HCT116 (cell line): ENCODE data around the gene CIRBP. TPM values are rescaled to one million over a fixed set of nuclear protein-coding genes. Genes with fewer than 3 reads are reported as not detected.

Source experiments
- ATAC-seq: fragments of 200-7000 bp; cut with Tn5 transposase; 2 replicates; pipeline ENCODE4 v1.9.1; 2020; ENCODE audit warnings: mild to moderate bottlenecking, moderate library complexity
- BruUV-seq: library from RNA; stranded (reverse); fragments of 400-500 nt; replicated peaks from 2 replicates; lab custom pipeline; 2021; lab: Mats Ljungman, UMichigan
- CTCF ChIA-PET: fragments of 300-600 bp; sonication (Branson Sonifier 250); formaldehyde crosslinking; loops from one replicate; lab custom pipeline; 2021; ENCODE audit warnings: antibody characterized with exemption; lab: Charles Lee
- POLR2A ChIA-PET: fragments of 300-600, 350-600 bp; sonication (Branson Sonifier 250); formaldehyde crosslinking; loops from one replicate; lab custom pipeline; 2021; ENCODE audit warnings: antibody characterized with exemption; lab: Charles Lee
- RAD21 ChIA-PET, 2 experiments: fragments of 300-600 bp; sonication (Branson Sonifier 250); formaldehyde crosslinking; loops; one replicate each; lab custom pipeline; 2023; ENCODE audit warnings: low total read pairs in 2 of 2; ENCODE audit not compliant: uncharacterized antibody in 2 of 2, unreplicated experiment in 2 of 2, low non-redundant PET in 1 of 2; lab: Charles Lee
- DNase-seq: peaks from one replicate; pipeline ENCODE4 v3.0.0-alpha.2; 2010; ENCODE audit warnings: low read depth, low spot score
- H2AFZ ChIP-seq: fragments of 200-600 bp; shearing (Covaris generic), sonication (generic); 2 replicates; pipeline ENCODE4 v1.6.1; 2017; ENCODE audit warnings: low read depth, mixed run types, mixed read lengths, antibody characterized with exemption, low read length; ENCODE audit not compliant: poor library complexity, severe bottlenecking
- H3K27ac ChIP-seq: 2 replicates; pipeline ENCODE4 v1.5.1; 2012; ENCODE audit warnings: low read depth, low read length
- H3K27me3 ChIP-seq: fragments of 200-600 bp; sonication (generic); 2 replicates; pipeline ENCODE4 v1.6.1; 2016; ENCODE audit warnings: mixed run types, low read length, mixed read lengths; ENCODE audit not compliant: insufficient read depth
- H3K36me3 ChIP-seq, 2 experiments: fragments of 200-500 bp in 1 of 2; fragments of 200-600 bp in 1 of 2; sonication (Bioruptor generic) in 1 of 2; sonication (generic) in 1 of 2; 2 replicates each; pipeline versions ENCODE4 v1.5.1 to v1.6.1; 2014 to 2016; ENCODE audit warnings: low read length in 2 of 2, inconsistent platforms in 1 of 2, mixed read lengths in 1 of 2, mixed run types in 1 of 2; ENCODE audit not compliant: insufficient read depth in 2 of 2, control insufficient read depth in 1 of 2
- H3K4me1 ChIP-seq, 2 experiments: fragments of 200-600 bp in 1 of 2; sonication (generic) in 1 of 2; 2 replicates each; pipeline versions ENCODE4 v1.5.1 to v1.6.1; 2012 to 2017; ENCODE audit warnings: low read length in 2 of 2, inconsistent platforms in 1 of 2, mild to moderate bottlenecking in 1 of 2, mixed read lengths in 1 of 2, mixed run types in 1 of 2, moderate library complexity in 1 of 2; ENCODE audit not compliant: insufficient read depth in 2 of 2, control insufficient read depth in 1 of 2
- H3K4me2 ChIP-seq: fragments of 200-600 bp; sonication (generic); 2 replicates; pipeline ENCODE4 v1.6.1; 2017; ENCODE audit warnings: mixed run types, low read length, mixed read lengths
- H3K4me3 ChIP-seq, 2 experiments: fragments of 200-600 bp in 1 of 2; sonication (generic) in 1 of 2; replicated peaks in 1 of 2; 2 replicates each; pipeline ENCODE4 v1.5.1; 2011 to 2016; ENCODE audit warnings: low read length in 2 of 2, control low read depth in 1 of 2, low read depth in 1 of 2, mild to moderate bottlenecking in 1 of 2, mixed read lengths in 1 of 2, mixed run types in 1 of 2
- H3K79me2 ChIP-seq: fragments of 200-600 bp; sonication (generic); 2 replicates; pipeline ENCODE4 v1.6.1; 2017; ENCODE audit warnings: mild to moderate bottlenecking, mixed run types, low read length, moderate library complexity, mixed read lengths; ENCODE audit not compliant: insufficient read depth
- H3K9ac ChIP-seq: fragments of 200-600 bp; sonication (generic); 2 replicates; pipeline ENCODE4 v1.6.1; 2016; ENCODE audit warnings: low read length, mixed read lengths
- H3K9me2 ChIP-seq: fragments of 200-600 bp; sonication (generic), shearing (Covaris generic); 2 replicates; pipeline ENCODE4 v1.6.1; 2017; ENCODE audit warnings: mixed run types, mild to moderate bottlenecking, moderate library complexity; ENCODE audit not compliant: insufficient read depth
- H3K9me3 ChIP-seq, 2 experiments: fragments of 200-500 bp in 1 of 2; fragments of 200-600 bp in 1 of 2; sonication (Bioruptor generic) in 1 of 2; sonication (generic) in 1 of 2; 2 replicates each; pipeline ENCODE4 v1.6.1; 2014 to 2017; ENCODE audit warnings: low read length in 2 of 2, mixed read lengths in 2 of 2, inconsistent platforms in 1 of 2, low read depth in 1 of 2, mild to moderate bottlenecking in 1 of 2, mixed run types in 1 of 2, moderate library complexity in 1 of 2; ENCODE audit not compliant: control insufficient read depth in 1 of 2, insufficient read depth in 1 of 2
- H4K20me1 ChIP-seq: fragments of 200-600 bp; sonication (generic), shearing (Covaris generic); 2 replicates; pipeline ENCODE4 v1.6.1; 2017; ENCODE audit warnings: mixed run types, mild to moderate bottlenecking, moderate library complexity; ENCODE audit not compliant: insufficient read depth
- CBX3 ChIP-seq: IDR thresholded peaks from 2 replicates; pipeline ENCODE4 v1.6.1; 2012; ENCODE audit warnings: low read depth
- CEBPB ChIP-seq: IDR thresholded peaks from 2 replicates; pipeline ENCODE4 v1.6.1; 2012; ENCODE audit warnings: low read depth
- EZH2 ChIP-seq: fragments of 200-600 bp; sonication (generic); IDR thresholded peaks from 2 replicates; pipeline ENCODE4 v1.6.1; 2017; ENCODE audit warnings: antibody characterized with exemption, mixed run types
- EZH2phosphoT487 ChIP-seq: fragments of 200-600 bp; IDR thresholded peaks from 2 replicates; pipeline ENCODE4 v1.6.1; 2018; ENCODE audit warnings: antibody characterized with exemption, borderline replicate concordance
- POLR2A ChIP-seq: IDR thresholded peaks from 2 replicates; pipeline ENCODE4 v1.7.0; 2011; ENCODE audit warnings: borderline replicate concordance; ENCODE audit not compliant: insufficient read depth, insufficient read length; ENCODE audit errors: extremely low read depth
- RAD21 ChIP-seq: IDR thresholded peaks from 2 replicates; pipeline ENCODE4 v1.6.1; 2012; ENCODE audit warnings: low read depth, mild to moderate bottlenecking
- SIN3A ChIP-seq: IDR thresholded peaks from 2 replicates; pipeline ENCODE4 v1.6.1; 2012; ENCODE audit warnings: low read depth
- SP1 ChIP-seq: IDR thresholded peaks from 2 replicates; pipeline ENCODE4 v1.6.1; 2012; ENCODE audit warnings: low read depth
- ZBTB33 ChIP-seq: IDR thresholded peaks from 2 replicates; pipeline ENCODE4 v1.6.1; 2011; ENCODE audit warnings: mild to moderate bottlenecking, low read length, moderate library complexity; ENCODE audit not compliant: insufficient replicate concordance; ENCODE audit errors: extremely low read depth
- ZFX ChIP-seq: fragments of 450-650 bp; IDR thresholded peaks from 2 replicates; pipeline ENCODE4 v1.6.1; 2017
- ZNF274 ChIP-seq: fragments of 200-500 bp; sonication (Bioruptor generic); IDR thresholded peaks from 2 replicates; pipeline ENCODE4 v1.6.1; 2014; ENCODE audit warnings: mild to moderate bottlenecking, low read depth, low read length, inconsistent platforms
- intact Hi-C: fragments of 100-400 bp; cut with micrococcal nuclease; formaldehyde crosslinking; loops from 2 replicates; pipeline ENCODE4 v1.10.0; 2022
- total RNA-seq: library from RNA; stranded (reverse); gene quantifications from one replicate; pipeline ENCODE4 v1.2.1, GENCODE V29; 2021; ENCODE audit not compliant: unreplicated experiment

Gene CIRBP
- total RNA-seq, 1 experiment from 2014 or later = 276 TPM

- DNase-seq = no peak
- Histone ChIP-seq H2AFZ (no peak overlapping the region), H4K20me1 (no peaks in the 10 kb centered on the region), H3K36me3 (peaks cover 0 to 7% of the 10 kb centered on the region in 2 experiments; a peak in 1 of 4 replicates), H3K9me2 (no peaks in the 10 kb centered on the region), H3K4me1 (peaks cover 6 to 24% of the 10 kb centered on the region in 2 experiments; a peak in 3 of 4 replicates), H3K9me3 (no peaks in the 10 kb centered on the region), H3K4me3 (no peak overlapping the region)
- CTCF ChIA-PET = no interaction called here
- intact Hi-C loops = no loop called here
- TF ChIP-seq CEBPB (no peak), POLR2A (no peak), EZH2 (no peak), ZFX (no peak), SIN3A (no peak), ZNF274 (no peak), SP1 (no peak), ZBTB33 (no peak), CBX3 (no peak), EZH2phosphoT487 (no peak), RAD21 (no peak)
- TF ChIP-seq, all 23 proteins: peak for 0
- ATAC-seq = no peak
- POLR2A ChIA-PET = interaction anchor here (1.0 kb wide), 1 partner anchor 13 kb away, joined by 3 read pairs; the partner anchor contains the start of gene CIRBP
- Histone ChIP-seq H3K9ac (no peak overlapping the region), H3K79me2 (peaks cover 7% of the 10 kb centered on the region; the same call in 1 of the 2 replicates), H3K27me3 (no peaks in the 10 kb centered on the region), H3K4me2 (no peak overlapping the region), H3K27ac (no peak overlapping the region)
- RAD21 ChIA-PET = no interaction called here
- no TSS peak for BruUV-seq
These were observed 12.6 kb downstream of the CIRBP start for GRCh38 chr19:1281569-1282287.
